ENCODE results near the gene SMIM31.

- TF ChIP-seq ELF1 (IDR thresholded peaks at IDR 0.05; ENCODE audit: borderline replicate concordance, low read depth) (no peak), CTCF (IDR thresholded peaks at IDR 0.05 in 2 of 3, conservative IDR thresholded peaks at IDR 0.05 in 1 of 3; ENCODE audit: borderline replicate concordance in 1 of 3, insufficient read depth in 1 of 3, low read depth in 2 of 3, low read length in 2 of 3) (no peak), REST (IDR thresholded peaks at IDR 0.05; ENCODE audit: low read depth) (no peak), POLR2AphosphoS5 (IDR thresholded peaks at IDR 0.05; ENCODE audit: low read depth, low read length) (no peak), POLR2A (IDR thresholded peaks at IDR 0.05; ENCODE audit: borderline replicate concordance, extremely low read depth, insufficient read depth, insufficient read length) (no peak), EZH2 (IDR thresholded peaks at IDR 0.05) (no peak), ZBTB33 (IDR thresholded peaks at IDR 0.05; ENCODE audit: extremely low read depth, insufficient replicate concordance, low read length) (no peak), EZH2phosphoT487 (IDR thresholded peaks at IDR 0.05; ENCODE audit: borderline replicate concordance) (no peak), ZFX (IDR thresholded peaks at IDR 0.05) (no peak), MAX (IDR thresholded peaks at IDR 0.05) (no peak), RAD21 (IDR thresholded peaks at IDR 0.05; ENCODE audit: low read depth) (no peak), TCF7L2 (IDR thresholded peaks at IDR 0.05; ENCODE audit: borderline replicate concordance, extremely low read depth, insufficient read depth, insufficient read length) (no peak)
These were observed 7.3 kb downstream of the SMIM31 start for GRCh38 chr4:164761241-164761640.

All from HCT116 (cell line).